Osteoblast (primary cell): ENCODE data around the gene FOLR3. TPM values are rescaled to one million over a fixed set of nuclear protein-coding genes. Genes with fewer than 3 reads are reported as not detected.

Experiments used
- DNase-seq: peaks from one replicate; pipeline ENCODE4 v3.0.0; 2011; ENCODE audit warnings: low spot score, mixed read lengths; ENCODE audit not compliant: insufficient read length; ENCODE audit errors: missing footprints
- H2AFZ ChIP-seq: 2 replicates; pipeline ENCODE4 v1.6.0; 2011; ENCODE audit warnings: mild to moderate bottlenecking, low read length
- H3K27ac ChIP-seq: 2 replicates; pipeline ENCODE4 v1.5.1; 2011; ENCODE audit warnings: mild to moderate bottlenecking, low read depth, low read length, moderate library complexity
- H3K27me3 ChIP-seq: 2 replicates; pipeline ENCODE4 v1.6.0; 2012; ENCODE audit warnings: mild to moderate bottlenecking, control low read depth, inconsistent platforms, low read length, moderate library complexity; ENCODE audit not compliant: insufficient read depth
- H3K36me3 ChIP-seq: 2 replicates; pipeline ENCODE4 v1.5.1; 2011; ENCODE audit warnings: mild to moderate bottlenecking, low read length, control low read depth, moderate library complexity; ENCODE audit not compliant: insufficient read depth
- H3K4me1 ChIP-seq: 2 replicates; pipeline ENCODE4 v1.5.1; 2011; ENCODE audit warnings: mild to moderate bottlenecking, low read length, control low read depth, moderate library complexity; ENCODE audit not compliant: insufficient read depth
- H3K4me2 ChIP-seq: 2 replicates; pipeline ENCODE4 v1.6.0; 2011; ENCODE audit warnings: mild to moderate bottlenecking, low read length; ENCODE audit not compliant: insufficient read depth
- H3K4me3 ChIP-seq: fragments of 200-600 bp; sonication (generic); 3 replicates; pipeline ENCODE4 v1.5.1; 2012; ENCODE audit warnings: mild to moderate bottlenecking, low read length, inconsistent platforms; ENCODE audit not compliant: insufficient read depth
- H3K79me2 ChIP-seq: 2 replicates; pipeline ENCODE4 v1.6.0; 2012; ENCODE audit warnings: mild to moderate bottlenecking, low read length, control low read depth, inconsistent platforms; ENCODE audit not compliant: insufficient read depth
- H3K9me3 ChIP-seq: 2 replicates; pipeline ENCODE4 v1.5.1; 2011; ENCODE audit warnings: low read depth, low read length, control low read depth
- H4K20me1 ChIP-seq: 2 replicates; pipeline ENCODE4 v1.6.0; 2012; ENCODE audit warnings: mild to moderate bottlenecking, low read length, control low read depth; ENCODE audit not compliant: insufficient read depth
- CTCF ChIP-seq: IDR thresholded peaks from 2 replicates; pipeline ENCODE4 v1.5.1; 2011; ENCODE audit warnings: mild to moderate bottlenecking, low read depth, low read length, moderate library complexity; ENCODE audit errors: extremely low read depth
- total RNA-seq: library from RNA; depleted of rRNA; stranded (reverse); fragments of >200 nt; gene quantifications from 2 replicates; pipeline ENCODE4 v1.2.3, GENCODE V29; 2012

The FOLR3 gene
- total RNA-seq, 1 donor, result 1.1 TPM

DNA sequence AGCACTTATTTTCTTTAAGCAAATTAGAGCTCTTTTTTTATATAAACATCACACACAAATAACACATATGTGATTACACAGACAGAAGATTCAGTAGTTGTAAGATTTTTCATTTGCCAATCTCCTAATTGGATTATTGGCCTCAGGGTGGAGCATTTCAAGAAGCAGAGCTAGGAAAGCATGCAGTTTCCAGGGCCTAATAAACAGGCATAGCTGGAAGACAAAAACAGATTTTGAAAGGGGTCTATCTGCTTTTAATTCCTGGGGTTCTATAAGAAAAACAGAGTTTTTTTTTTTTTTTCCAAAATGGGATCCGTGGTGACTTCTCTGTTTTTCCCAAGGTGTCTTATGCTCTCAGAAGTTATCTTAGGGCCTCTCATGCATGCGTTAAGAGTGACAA is 7.6 kb upstream of the FOLR3 start:
- Histone ChIP-seq H3K4me3 (no peak overlapping the region), H3K27ac (no peak overlapping the region), H3K9me3 (peaks cover 2% of the 10 kb centered on the region), H3K4me2 (no peak overlapping the region), H3K79me2 (no peaks in the 10 kb centered on the region), H3K27me3 (no peaks in the 10 kb centered on the region), H2AFZ (no peak overlapping the region), H4K20me1 (no peaks in the 10 kb centered on the region), H3K4me1 (peaks cover 3% of the 10 kb centered on the region), H3K36me3 (no peaks in the 10 kb centered on the region)
- TF ChIP-seq CTCF, result no peak
- DNase-seq, result no peak

- H3K36me3 ChIP-seq, result no peaks in the 10 kb centered on the region
- H3K4me2 ChIP-seq, result no peak overlapping the region
- no peaks in the 10 kb centered on the region for H4K20me1 ChIP-seq
- H3K27ac ChIP-seq, result no peak overlapping the region
- H3K4me3 ChIP-seq, result no peak overlapping the region
- DNase-seq, result no peak
- TF ChIP-seq CTCF, result no peak
- H3K27me3 ChIP-seq, result no peaks in the 10 kb centered on the region
- no peaks in the 10 kb centered on the region for H3K79me2 ChIP-seq
- H3K9me3 ChIP-seq, result peaks cover 2% of the 10 kb centered on the region
- H3K4me1 ChIP-seq, result no peaks in the 10 kb centered on the region
- H2AFZ ChIP-seq, result no peak overlapping the region
Measured at GRCh38 chr11:72129381-72129780, 6.1 kb upstream of the FOLR3 start.

DNA sequence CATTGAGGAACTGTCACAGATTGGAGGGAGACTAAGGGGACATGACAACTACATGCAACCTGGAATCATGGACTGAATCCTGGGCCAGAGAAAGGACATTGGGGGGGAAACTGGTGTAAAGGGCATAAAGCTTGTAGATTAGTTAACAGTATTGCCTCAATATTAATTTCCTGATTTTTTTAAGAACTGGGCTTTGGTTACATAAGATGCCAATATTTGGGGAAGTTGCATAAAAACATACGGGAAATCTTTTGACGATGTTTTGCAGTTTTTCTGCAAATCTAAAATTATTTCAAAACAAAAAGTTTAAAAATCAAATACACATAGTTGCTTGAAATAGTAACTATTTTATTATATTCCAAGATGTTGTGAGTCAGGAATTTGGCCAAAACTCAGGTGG is 2.9 kb upstream of the FOLR3 start:
- Histone ChIP-seq H3K27ac (no peak overlapping the region), H3K4me2 (no peak overlapping the region)

More for the DNA sequence above, 2.9 kb upstream of the FOLR3 start:
- Histone ChIP-seq H2AFZ (no peak overlapping the region), H3K4me1 (no peaks in the 10 kb centered on the region), H4K20me1 (no peaks in the 10 kb centered on the region), H3K36me3 (no peaks in the 10 kb centered on the region), H3K79me2 (no peaks in the 10 kb centered on the region), H3K9me3 (peaks cover 2% of the 10 kb centered on the region), H3K27me3 (no peaks in the 10 kb centered on the region), H3K4me3 (no peak overlapping the region)
- TF ChIP-seq CTCF, result no peak
- no peak for DNase-seq
